ENCODE results near the gene ZAR1L.

The ZAR1L gene

DNA sequence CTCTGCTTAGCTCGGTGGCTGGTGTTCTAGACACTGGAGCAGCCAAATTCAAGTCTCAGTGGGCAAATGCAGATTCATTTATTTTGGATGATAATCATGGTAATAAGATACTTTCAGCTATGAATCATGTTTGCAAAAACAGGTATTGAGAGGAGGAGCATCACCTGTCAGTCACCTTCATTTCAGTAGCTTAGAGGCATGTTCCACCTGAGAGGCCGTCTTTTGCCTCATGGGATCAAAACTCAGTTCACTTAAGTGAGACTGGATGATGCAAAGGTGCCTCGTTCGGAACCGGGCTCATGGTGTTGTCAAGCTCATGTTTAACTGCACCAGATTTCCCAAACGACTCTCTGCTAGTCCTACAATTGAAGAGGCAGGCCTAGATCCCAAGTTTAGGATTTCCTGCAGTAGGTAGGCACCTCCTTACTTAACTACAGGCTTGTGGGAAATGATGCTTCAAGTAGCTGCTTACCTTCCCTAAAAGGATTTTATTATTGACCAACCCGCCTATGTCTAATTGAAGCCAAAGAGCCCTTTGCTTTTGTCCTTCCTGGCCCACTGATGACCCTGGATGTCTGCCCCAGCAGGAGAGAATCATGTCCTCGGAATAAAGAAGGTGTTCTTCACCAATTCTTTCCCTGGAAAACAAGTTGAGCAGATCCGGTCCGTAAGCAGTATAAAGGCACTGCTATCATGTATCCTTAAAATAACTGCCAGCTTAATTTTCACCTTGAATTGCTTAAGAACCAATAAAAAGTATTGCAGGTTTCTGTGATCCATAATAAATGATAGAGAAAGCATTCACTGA, 60.0 kb downstream of the ZAR1L start:
- DNase-seq, result no peak

DNA sequence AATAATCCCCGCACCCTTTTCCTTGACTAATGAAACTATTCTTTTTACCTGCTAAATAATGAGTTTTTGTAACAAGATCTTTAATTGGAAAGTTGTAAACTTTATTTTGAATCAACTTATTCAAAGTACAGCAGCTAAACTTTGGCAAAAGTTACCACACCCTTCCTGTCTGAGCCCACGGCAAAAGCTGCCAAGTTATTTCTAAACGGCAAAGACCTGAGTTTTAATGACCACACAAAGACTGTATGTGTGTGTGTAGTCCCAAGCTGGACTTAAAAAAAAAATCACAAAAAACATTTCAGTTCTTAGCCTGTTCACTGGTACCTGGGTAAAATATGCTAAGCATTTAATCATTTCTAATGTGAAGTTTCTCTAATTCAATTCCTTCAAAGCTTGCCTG, 60.7 kb downstream of the ZAR1L start:
- DNase-seq, result no peak

DNA sequence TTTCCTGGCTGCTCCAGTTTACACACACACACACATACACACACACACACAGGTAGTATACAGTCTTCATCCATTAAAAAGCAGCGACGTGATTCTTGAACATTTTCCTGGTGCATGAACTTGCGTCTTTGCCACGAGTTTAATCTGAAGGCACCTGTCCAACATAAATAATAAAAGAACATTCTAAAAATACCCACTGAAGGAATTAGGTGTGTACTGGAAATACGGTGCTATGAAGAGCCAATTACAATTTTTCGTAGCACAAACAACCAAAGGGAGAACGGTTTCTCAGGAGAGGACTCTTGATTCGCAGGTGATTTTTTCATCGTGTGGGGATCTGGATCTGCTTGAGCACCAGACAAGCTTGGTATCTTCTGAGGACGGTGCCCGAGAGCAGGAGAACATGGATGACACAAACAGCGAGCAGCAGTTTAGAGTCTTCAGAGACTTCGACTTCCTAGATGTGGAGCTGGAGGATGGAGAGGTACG, 61.2 kb downstream of the ZAR1L start:
- no peak for DNase-seq
